H4 (cell line): ENCODE data around the gene GGT6. TPM values are rescaled to one million over a fixed set of nuclear protein-coding genes. Genes with fewer than 3 reads are reported as not detected.

Experiments used
- DNase-seq: peaks from one replicate; pipeline ENCODE4 v3.0.0-alpha.2; 2015; ENCODE audit warnings: low spot score
- total RNA-seq: library from RNA; depleted of rRNA; stranded (reverse); fragments of >200 nt; shearing (Covaris generic); gene quantifications from 2 replicates; pipeline ENCODE4 v1.2.3, GENCODE V29; 2014

The GGT6 gene
- total RNA-seq, 1 experiment from 2014 or later, result not detected

GRCh38 chr17:4525691-4526397 lies 34.5 kb downstream of the GGT6 start:
- no peak for DNase-seq

GRCh38 chr17:4523946-4524345 lies 36.4 kb downstream of the GGT6 start:
- DNase-seq, result no peak

GRCh38 chr17:4522661-4523060 lies 37.7 kb downstream of the GGT6 start:
- DNase-seq, result no peak

GRCh38 chr17:4520894-4521600 lies 39.3 kb downstream of the GGT6 start:
- DNase-seq, result no peak

GRCh38 chr17:4520060-4520893 lies 40.1 kb downstream of the GGT6 start:
- no peak for DNase-seq

- no peak for DNase-seq
Measured at GRCh38 chr17:4519361-4519788, 41.0 kb downstream of the GGT6 start.

- DNase-seq, result no peak
Measured at GRCh38 chr17:4518901-4519300, 41.5 kb downstream of the GGT6 start.

- no peak for DNase-seq
Measured at GRCh38 chr17:4516735-4517134, 43.6 kb downstream of the GGT6 start.

- DNase-seq, result no peak
Measured at GRCh38 chr17:4515501-4515900, 44.9 kb downstream of the GGT6 start.

- no peak for DNase-seq
Measured at GRCh38 chr17:4514779-4515178, 45.6 kb downstream of the GGT6 start.

- DNase-seq, result no peak
Measured at GRCh38 chr17:4514206-4514605, 46.2 kb downstream of the GGT6 start.

GRCh38 chr17:4513113-4514032 lies 47.0 kb downstream of the GGT6 start:
- no peak for DNase-seq

- DNase-seq, result no peak
Measured at GRCh38 chr17:4512156-4513112, 47.9 kb downstream of the GGT6 start.

- DNase-seq, result no peak
Measured at GRCh38 chr17:4511199-4511932, 49.0 kb downstream of the GGT6 start.

- no peak for DNase-seq
Measured at GRCh38 chr17:4510618-4510941, 49.8 kb downstream of the GGT6 start.

GRCh38 chr17:4509923-4510617 lies 50.3 kb downstream of the GGT6 start:
- DNase-seq, result peak; percentile 40

- DNase-seq, result peak; percentile 54
Measured at GRCh38 chr17:4509401-4509800, 51.0 kb downstream of the GGT6 start.

- no peak for DNase-seq
Measured at GRCh38 chr17:4508207-4508606, 52.2 kb downstream of the GGT6 start.
